Measurements from ENCODE around the gene LSAMP. TPM values are rescaled to one million over a fixed set of nuclear protein-coding genes. Genes with fewer than 3 reads are reported as not detected.
"Not testable (repeated sequence)": the region's sequence is repeated elsewhere in the genome, so short reads cannot be mapped to it uniquely, and the experiment has no call there.

LSAMP gene
- total RNA-seq, 3 donors from 2014 or later, result 0.78 to 39.8 (median 1.9) TPM

GRCh38 chr3:115766587-115767482, 678.5 kb downstream of the LSAMP start:
- no peak for TF ChIP-seq CTCF (IDR thresholded peaks at IDR 0.05)

GRCh38 chr3:115761927-115762305, 683.4 kb downstream of the LSAMP start:
- no peaks in the 10 kb centered on the region for H3K36me3 ChIP-seq (ENCODE audit: low read depth)
- intact Hi-C loops (cut with DNase I, micrococcal nuclease), result no loop called here
- DNase-seq, result no peak
- H3K9me3 ChIP-seq, result no peaks in the 10 kb centered on the region
- ATAC-seq, result no peak
- H3K4me3 ChIP-seq, result no peak overlapping the region
- no peak for TF ChIP-seq CTCF (IDR thresholded peaks at IDR 0.05)
- H3K4me1 ChIP-seq (ENCODE audit: low read depth), result no peaks in the 10 kb centered on the region

More at GRCh38 chr3:115766587-115767482, 678.5 kb downstream of the LSAMP start:
- DNase-seq, result no peak
- intact Hi-C loops (cut with DNase I, micrococcal nuclease), result no loop called here
- Histone ChIP-seq H3K36me3 (ENCODE audit: low read depth) (no peaks in the 10 kb centered on the region), H3K4me1 (ENCODE audit: low read depth) (no peaks in the 10 kb centered on the region), H3K9me3 (no peaks in the 10 kb centered on the region), H3K4me3 (no peak overlapping the region)
- ATAC-seq, result no peak

GRCh38 chr3:115760716-115761115, 684.6 kb downstream of the LSAMP start:
- no peaks in the 10 kb centered on the region for H3K9me3 ChIP-seq
- TF ChIP-seq CTCF (IDR thresholded peaks at IDR 0.05), result no peak
- H3K4me3 ChIP-seq, result no peak overlapping the region
- H3K36me3 ChIP-seq (ENCODE audit: low read depth), result no peaks in the 10 kb centered on the region
- no peak for DNase-seq
- intact Hi-C loops (cut with DNase I, micrococcal nuclease), result no loop called here
- no peak for ATAC-seq
- H3K4me1 ChIP-seq (ENCODE audit: low read depth), result no peaks in the 10 kb centered on the region

GRCh38 chr3:115758076-115758763, 687.1 kb downstream of the LSAMP start:
- ATAC-seq (no peak), DNase-seq (no peak)
- no peaks in the 10 kb centered on the region for H3K36me3 ChIP-seq (ENCODE audit: low read depth)
- TF ChIP-seq CTCF (IDR thresholded peaks at IDR 0.05), result no peak
- H3K4me3 ChIP-seq, result no peak overlapping the region
- intact Hi-C loops (cut with DNase I, micrococcal nuclease), result no loop called here
- H3K9me3 ChIP-seq, result no peaks in the 10 kb centered on the region
- no peaks in the 10 kb centered on the region for H3K4me1 ChIP-seq (ENCODE audit: low read depth)

GRCh38 chr3:115752978-115753377, 692.3 kb downstream of the LSAMP start:
- H3K36me3 ChIP-seq (ENCODE audit: low read depth); intact Hi-C loops (cut with DNase I, micrococcal nuclease); ATAC-seq; H3K4me1 ChIP-seq (ENCODE audit: low read depth); H3K9me3 ChIP-seq; DNase-seq; H3K4me3 ChIP-seq: not testable (repeated sequence)
